Osteocyte (in vitro differentiated cells): Measurements from ENCODE around the gene RHOT2. TPM values are rescaled to one million over a fixed set of nuclear protein-coding genes. Genes with fewer than 3 reads are reported as not detected.

ENCODE experiments used
- DNase-seq: peaks from one replicate; pipeline ENCODE4 v3.0.0; 2021; ENCODE audit warnings: mixed read lengths; ENCODE audit not compliant: unreplicated experiment; ENCODE audit errors: extremely low spot score
- H3K27ac Mint-ChIP-seq: one replicate; pipeline ENCODE4 v1.8.0; 2021; ENCODE audit warnings: mild to moderate bottlenecking, mixed read lengths; ENCODE audit not compliant: unreplicated experiment
- H3K27me3 Mint-ChIP-seq: one replicate; pipeline ENCODE4 v1.8.0; 2021; ENCODE audit warnings: mixed read lengths; ENCODE audit not compliant: unreplicated experiment
- H3K36me3 Mint-ChIP-seq: one replicate; pipeline ENCODE4 v1.8.0; 2021; ENCODE audit warnings: mixed read lengths; ENCODE audit not compliant: unreplicated experiment
- H3K4me1 Mint-ChIP-seq: one replicate; pipeline ENCODE4 v1.8.0; 2021; ENCODE audit warnings: mixed read lengths; ENCODE audit not compliant: unreplicated experiment
- H3K4me3 Mint-ChIP-seq: one replicate; pipeline ENCODE4 v1.8.0; 2021; ENCODE audit warnings: mild to moderate bottlenecking, moderate library complexity, mixed read lengths; ENCODE audit not compliant: unreplicated experiment
- H3K9me3 Mint-ChIP-seq: one replicate; pipeline ENCODE4 v1.8.0; 2021; ENCODE audit warnings: mixed read lengths; ENCODE audit not compliant: unreplicated experiment
- CTCF ChIP-seq: fragments of 200-600 bp; sonication (generic); IDR thresholded peaks from 2 replicates; pipeline ENCODE4 v1.5.0; 2021; ENCODE audit warnings: antibody characterized with exemption, mild to moderate bottlenecking, moderate library complexity
- total RNA-seq: library from RNA; stranded (reverse); gene quantifications from 2 replicates; pipeline ENCODE4 v1.2.1, GENCODE V29; 2021

Gene RHOT2
- total RNA-seq, 1 donor from 2014 or later, result 126 TPM

GRCh38 chr16:666572-666971, 1.4 kb upstream of the RHOT2 start:
- peaks cover 5% of the 10 kb centered on the region for H3K4me1 Mint-ChIP-seq
- no peak for TF ChIP-seq CTCF
- H3K36me3 Mint-ChIP-seq, result peaks cover 2% of the 10 kb centered on the region
- H3K4me3 Mint-ChIP-seq, result no peak overlapping the region
- H3K9me3 Mint-ChIP-seq, result no peaks in the 10 kb centered on the region
- no peak for DNase-seq
- H3K27me3 Mint-ChIP-seq, result no peaks in the 10 kb centered on the region
- no peak overlapping the region for H3K27ac Mint-ChIP-seq

- no peak for TF ChIP-seq CTCF
- no peak for DNase-seq
- Mint-ChIP-seq H3K27me3 (no peaks in the 10 kb centered on the region), H3K4me3 (peak overlapping the region; percentile 76), H3K9me3 (no peaks in the 10 kb centered on the region), H3K4me1 (peaks cover 5% of the 10 kb centered on the region), H3K27ac (peak overlapping the region; percentile 89), H3K36me3 (peaks cover 2% of the 10 kb centered on the region)
These were observed 686 bp upstream of the RHOT2 start for GRCh38 chr16:667113-667779.

- Mint-ChIP-seq H3K9me3 (no peaks in the 10 kb centered on the region), H3K4me3 (peak overlapping the region; percentile 76), H3K36me3 (peaks cover 5% of the 10 kb centered on the region), H3K4me1 (peaks cover 5% of the 10 kb centered on the region), H3K27ac (no peak overlapping the region), H3K27me3 (no peaks in the 10 kb centered on the region)
- DNase-seq, result no peak
- TF ChIP-seq CTCF, result no peak
These were observed 713 bp downstream of the RHOT2 start for GRCh38 chr16:668519-669171.

GRCh38 chr16:669666-670065, 1.7 kb downstream of the RHOT2 start:
- DNase-seq, result no peak
- no peak for TF ChIP-seq CTCF
- peak overlapping the region; percentile 76 for H3K4me3 Mint-ChIP-seq
- no peaks in the 10 kb centered on the region for H3K9me3 Mint-ChIP-seq
- H3K4me1 Mint-ChIP-seq, result peaks cover 6% of the 10 kb centered on the region
- no peaks in the 10 kb centered on the region for H3K27me3 Mint-ChIP-seq
- H3K27ac Mint-ChIP-seq, result no peak overlapping the region
- peaks cover 5% of the 10 kb centered on the region for H3K36me3 Mint-ChIP-seq

GRCh38 chr16:670485-671352, 2.8 kb downstream of the RHOT2 start:
- H3K4me3 Mint-ChIP-seq, result no peak overlapping the region

More at GRCh38 chr16:670485-671352, 2.8 kb downstream of the RHOT2 start:
- no peaks in the 10 kb centered on the region for H3K27me3 Mint-ChIP-seq
- H3K4me1 Mint-ChIP-seq, result peaks cover 12% of the 10 kb centered on the region
- no peak for TF ChIP-seq CTCF
- peaks cover 5% of the 10 kb centered on the region for H3K36me3 Mint-ChIP-seq
- DNase-seq, result no peak
- no peak overlapping the region for H3K27ac Mint-ChIP-seq
- no peaks in the 10 kb centered on the region for H3K9me3 Mint-ChIP-seq
